Measurements from ENCODE around the gene MXRA8. TPM values are rescaled to one million over a fixed set of nuclear protein-coding genes. Genes with fewer than 3 reads are reported as not detected.

Gene MXRA8
- polyA plus RNA-seq, 2 of the 4 experiments (the other 2 are of a cell fraction), result 0.12 to 0.22 TPM

DNA sequence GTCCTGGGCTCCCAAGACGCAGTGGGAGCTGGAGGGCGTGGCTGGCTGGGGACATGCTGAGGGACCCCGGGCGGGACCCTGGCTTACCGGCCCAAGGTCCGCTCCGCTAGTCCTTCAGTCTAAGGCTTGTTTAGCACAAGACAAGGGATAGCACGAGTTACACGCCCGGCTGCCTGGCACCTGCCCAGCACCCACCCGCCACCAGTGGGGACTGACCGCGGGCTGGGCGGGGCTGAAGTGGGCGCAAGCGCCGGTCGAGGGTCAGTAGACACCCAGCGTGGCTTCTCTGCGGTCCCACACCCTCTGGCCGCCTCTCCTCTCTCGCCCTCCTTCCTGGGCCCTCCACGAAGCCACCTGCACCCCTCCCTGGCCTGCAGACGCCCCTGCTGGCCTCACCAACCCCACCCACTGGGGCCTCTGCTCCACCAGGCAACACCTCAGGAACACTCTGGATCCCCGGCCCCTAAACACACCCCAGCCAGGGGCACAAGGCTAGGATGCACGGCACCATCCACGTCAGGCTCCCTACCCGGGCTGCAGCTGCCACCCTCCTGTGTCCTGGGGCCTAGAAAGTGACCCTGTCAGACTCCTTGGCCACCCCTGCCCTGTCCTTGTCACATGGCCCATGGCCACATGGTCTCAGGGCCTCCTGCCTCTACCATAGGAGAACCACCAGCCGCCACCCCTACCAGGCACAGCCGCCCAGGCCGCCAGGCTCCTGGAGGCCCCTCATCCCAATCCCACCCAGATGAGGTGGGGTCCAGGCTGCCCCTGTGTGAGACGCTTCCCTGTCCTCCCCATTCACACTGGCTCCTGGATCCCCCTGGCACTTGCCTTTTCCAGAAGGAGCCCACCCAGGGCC lies 21.2 kb downstream of the MXRA8 start:
- no peak overlapping the region for H3K27ac ChIP-seq
- H3K4me3 ChIP-seq, result no peak overlapping the region
- POLR2A ChIA-PET, result no interaction called here
- H3K9me3 ChIP-seq, result no peaks in the 10 kb centered on the region
- FAIRE-seq, result no peak
- H3K4me1 ChIP-seq, result no peaks in the 10 kb centered on the region
- no peak overlapping the region for H3K4me2 ChIP-seq
- CTCF ChIA-PET, result interaction anchor here (0.9 to 2.8 kb wide), 3 partner anchors 8 to 35 kb away, joined by 3 to 22 read pairs (median 6); no protein-coding TSS in a partner anchor
- TF ChIP-seq, protein P1, sequence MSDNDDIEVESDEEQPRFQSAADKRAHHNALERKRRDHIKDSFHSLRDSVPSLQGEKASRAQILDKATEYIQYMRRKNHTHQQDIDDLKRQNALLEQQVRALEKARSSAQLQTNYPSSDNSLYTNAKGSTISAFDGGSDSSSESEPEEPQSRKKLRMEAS (IDR thresholded peaks at IDR 0.05), result no peak
- TF ChIP-seq HOXB5 (CRISPR knock-in tag; IDR thresholded peaks at IDR 0.05) (no peak), ZNF302 (CRISPR knock-in tag; IDR thresholded peaks at IDR 0.05) (no peak), SREBF2 (IDR thresholded peaks at IDR 0.05) (no peak), ZFP36 (IDR thresholded peaks at IDR 0.05; ENCODE audit: borderline replicate concordance, partially characterized antibody) (no peak), HMGXB4 (CRISPR knock-in tag; IDR thresholded peaks at IDR 0.05; ENCODE audit: borderline replicate concordance) (no peak), CBX8 (IDR thresholded peaks at IDR 0.05) (no peak), EP300 (IDR thresholded peaks at IDR 0.05) (no peak), EHMT2 (IDR thresholded peaks at IDR 0.05; ENCODE audit: low read depth) (no peak), BCL3 (IDR thresholded peaks at IDR 0.05) (no peak), CHD4 (IDR thresholded peaks at IDR 0.05; ENCODE audit: borderline replicate concordance) (no peak), ESRRA (IDR thresholded peaks at IDR 0.05; ENCODE audit: borderline replicate concordance, low read length) (no peak), CHD2 (IDR thresholded peaks at IDR 0.05; ENCODE audit: low read length, partially characterized antibody) (no peak), MYC (IDR thresholded peaks at IDR 0.05; ENCODE audit: borderline replicate concordance, low read length) (no peak)
- TF ChIP-seq, protein P2, sequence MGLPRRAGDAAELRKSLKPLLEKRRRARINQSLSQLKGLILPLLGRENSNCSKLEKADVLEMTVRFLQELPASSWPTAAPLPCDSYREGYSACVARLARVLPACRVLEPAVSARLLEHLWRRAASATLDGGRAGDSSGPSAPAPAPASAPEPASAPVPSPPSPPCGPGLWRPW (IDR thresholded peaks at IDR 0.05), result no peak
- TF ChIP-seq, protein P3, sequence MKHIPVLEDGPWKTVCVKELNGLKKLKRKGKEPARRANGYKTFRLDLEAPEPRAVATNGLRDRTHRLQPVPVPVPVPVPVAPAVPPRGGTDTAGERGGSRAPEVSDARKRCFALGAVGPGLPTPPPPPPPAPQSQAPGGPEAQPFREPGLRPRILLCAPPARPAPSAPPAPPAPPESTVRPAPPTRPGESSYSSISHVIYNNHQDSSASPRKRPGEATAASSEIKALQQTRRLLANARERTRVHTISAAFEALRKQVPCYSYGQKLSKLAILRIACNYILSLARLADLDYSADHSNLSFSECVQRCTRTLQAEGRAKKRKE (CRISPR knock-in tag; IDR thresholded peaks at IDR 0.05; ENCODE audit: low read depth), result no peak
- ATAC-seq, result no peak; a peak in 2 of 6 replicates
- 96% methylated on average over 19 of the region's 32 CpGs for whole genome bisulfite sequencing (ENCODE audit: missing lambda C conversion rate)
- no peak for DNase-seq (ENCODE audit: low read depth in 1 of 2, low spot score in 1 of 2)

DNA sequence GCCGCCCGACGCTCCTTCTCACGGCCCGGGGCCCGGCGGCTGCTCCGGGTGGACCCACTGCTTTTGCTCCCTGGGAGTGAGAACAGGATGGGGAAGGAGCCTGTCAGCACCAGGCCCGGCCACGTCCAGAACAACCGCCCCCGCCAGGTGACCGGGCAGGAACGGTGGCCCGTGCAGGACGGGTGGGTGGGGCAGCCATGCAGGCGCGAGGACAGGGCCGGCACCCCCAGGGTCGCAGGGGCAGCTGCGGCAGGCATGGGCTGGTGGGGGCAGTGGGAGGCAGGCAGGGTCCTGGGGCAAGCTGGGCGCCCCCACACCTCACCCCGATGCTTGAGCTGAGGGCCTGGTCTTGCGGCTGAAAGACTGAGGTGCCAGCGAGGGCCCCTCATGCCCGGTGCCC lies 21.9 kb downstream of the MXRA8 start:
- no peak for DNase-seq (ENCODE audit: low read depth in 1 of 2, low spot score in 1 of 2)
- Histone ChIP-seq H3K4me1 (peaks cover 1% of the 10 kb centered on the region; the same call in 2 of the 3 replicates), H3K4me3 (no peak overlapping the region), H3K27ac (no peak overlapping the region), H3K4me2 (no peak overlapping the region), H3K9me3 (no peaks in the 10 kb centered on the region)
- CTCF ChIA-PET, result interaction anchor here (1.7 to 2.8 kb wide), 3 partner anchors 9 to 36 kb away, joined by 6 to 22 read pairs (median 6); no protein-coding TSS in a partner anchor
- WGBS (ENCODE audit: missing lambda C conversion rate), result no CpG with 5 or more reads among the region's 26 CpGs
- POLR2A ChIA-PET, result interaction anchor here (0.7 kb wide), 1 partner anchor 8 kb away, joined by 3 read pairs; no protein-coding TSS in a partner anchor
- no peak for ATAC-seq
- no peak for FAIRE-seq
- TF ChIP-seq NR3C1 (IDR thresholded peaks at IDR 0.05), result no peak
- TF ChIP-seq ZSCAN20 (CRISPR knock-in tag; IDR thresholded peaks at IDR 0.05), result no peak
- no peak for TF ChIP-seq PBX3 (IDR thresholded peaks at IDR 0.05)
- TF ChIP-seq CEBPB (IDR thresholded peaks at IDR 0.05), result no peak
- no peak for TF ChIP-seq SREBF2 (IDR thresholded peaks at IDR 0.05)
- TF ChIP-seq KDM5A (IDR thresholded peaks at IDR 0.05), result no peak
- TF ChIP-seq BHLHE40 (IDR thresholded peaks at IDR 0.05; ENCODE audit: low read depth, low read length), result no peak
- TF ChIP-seq TP53 (CRISPR knock-in tag; IDR thresholded peaks at IDR 0.05), result no peak
- TF ChIP-seq BCL3 (IDR thresholded peaks at IDR 0.05), result no peak
- TF ChIP-seq RNF2 (IDR thresholded peaks at IDR 0.05; ENCODE audit: borderline replicate concordance, low read depth), result no peak
- TF ChIP-seq ESRRA (IDR thresholded peaks at IDR 0.05; ENCODE audit: borderline replicate concordance, low read length), result no peak
- TF ChIP-seq, protein P3 (CRISPR knock-in tag; IDR thresholded peaks at IDR 0.05; ENCODE audit: low read depth), result no peak
- TF ChIP-seq EHF (CRISPR knock-in tag; IDR thresholded peaks at IDR 0.05), result no peak
- TF ChIP-seq MAZ (IDR thresholded peaks at IDR 0.05; ENCODE audit: borderline replicate concordance, low read depth, low read length), result no peak
- TF ChIP-seq HOXB5 (CRISPR knock-in tag; IDR thresholded peaks at IDR 0.05), result no peak
